GM10847 (cell line): Measurements from ENCODE around the gene FBXO24.

Source experiments
- POLR2A ChIP-seq: IDR thresholded peaks from 2 replicates; pipeline ENCODE4 v1.6.1; 2011; ENCODE audit not compliant: insufficient read length; ENCODE audit errors: extremely low read depth

The FBXO24 gene

DNA sequence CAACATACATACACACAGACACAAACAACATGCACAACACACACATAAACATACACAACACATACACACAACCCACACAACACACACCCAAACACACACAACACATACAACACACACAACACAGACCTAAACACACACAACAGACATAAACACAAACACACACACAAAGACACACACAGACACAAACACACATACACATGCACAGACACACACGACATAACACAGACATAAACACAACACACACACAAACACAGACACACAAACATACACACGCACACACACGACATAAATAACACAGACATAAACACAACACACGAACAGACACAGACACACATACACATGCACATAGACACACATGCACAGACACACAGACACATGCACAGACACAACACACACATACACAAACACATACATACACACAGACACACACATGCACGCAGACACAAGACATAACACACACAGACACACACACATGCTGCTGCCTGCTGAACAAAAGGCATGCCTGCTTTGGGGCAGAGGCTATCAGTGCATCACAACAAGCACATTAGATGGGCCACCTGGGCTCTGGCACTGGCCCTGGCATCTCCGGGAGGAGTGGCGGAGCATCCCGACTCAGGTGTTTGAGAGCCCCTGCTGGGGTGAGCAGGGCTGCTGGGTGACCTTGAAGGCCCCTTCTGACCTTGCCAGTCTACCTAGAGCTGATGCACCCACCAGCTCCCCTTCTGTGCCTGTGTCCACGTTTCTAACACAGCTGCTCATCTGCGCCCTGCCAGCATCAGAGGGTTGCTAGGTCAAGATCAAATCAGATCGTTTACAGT, 5.5 kb upstream of the FBXO24 start:
- TF ChIP-seq POLR2A, result no peak

DNA sequence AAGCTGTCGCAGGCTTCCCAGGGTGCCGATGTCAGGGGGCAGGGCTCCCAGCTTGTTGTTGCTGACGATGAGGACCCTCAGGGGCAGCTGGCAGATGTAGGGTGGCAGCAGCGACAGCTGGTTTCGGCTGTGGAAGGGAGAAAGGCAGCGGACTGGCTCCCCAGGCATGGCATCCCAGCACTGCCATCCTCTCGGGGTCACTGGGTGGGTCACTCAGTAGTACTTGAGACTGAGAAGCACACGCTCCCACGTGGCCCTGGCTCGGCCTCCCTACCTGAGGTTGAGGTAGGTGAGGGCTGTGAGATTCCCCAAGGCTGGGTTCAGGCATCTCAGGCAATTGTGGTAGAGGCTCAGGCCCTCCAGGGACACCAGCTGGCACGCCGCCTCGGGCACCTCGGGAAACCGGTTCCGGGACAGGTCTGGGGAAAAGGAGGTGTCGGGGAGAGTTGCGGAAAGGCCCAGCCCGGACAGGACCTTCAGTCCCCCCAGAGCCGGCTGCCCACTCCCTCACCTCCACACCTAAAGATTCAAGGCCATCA, 4.0 kb upstream of the FBXO24 start:
- no peak for TF ChIP-seq POLR2A

DNA sequence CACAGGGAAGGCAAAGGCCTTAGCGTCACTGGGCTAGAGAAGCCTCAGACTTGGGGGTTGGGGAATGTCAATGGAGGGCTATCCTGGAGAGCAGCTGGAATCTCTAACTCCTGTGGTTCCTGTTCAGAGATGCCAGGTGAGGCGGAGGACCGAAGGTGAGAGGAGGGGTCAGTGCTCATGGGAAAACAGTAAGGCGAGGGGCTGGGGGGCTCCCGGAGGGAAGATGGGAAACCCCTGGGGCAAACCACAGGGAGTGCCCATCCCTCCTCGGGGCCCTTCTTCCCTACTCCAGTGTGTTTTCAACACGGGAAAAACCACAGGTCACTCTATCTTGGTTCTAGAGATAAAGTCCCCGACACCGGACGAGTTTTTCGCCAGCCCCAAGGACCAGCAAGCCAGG, 3.5 kb upstream of the FBXO24 start:
- TF ChIP-seq POLR2A, result no peak

DNA sequence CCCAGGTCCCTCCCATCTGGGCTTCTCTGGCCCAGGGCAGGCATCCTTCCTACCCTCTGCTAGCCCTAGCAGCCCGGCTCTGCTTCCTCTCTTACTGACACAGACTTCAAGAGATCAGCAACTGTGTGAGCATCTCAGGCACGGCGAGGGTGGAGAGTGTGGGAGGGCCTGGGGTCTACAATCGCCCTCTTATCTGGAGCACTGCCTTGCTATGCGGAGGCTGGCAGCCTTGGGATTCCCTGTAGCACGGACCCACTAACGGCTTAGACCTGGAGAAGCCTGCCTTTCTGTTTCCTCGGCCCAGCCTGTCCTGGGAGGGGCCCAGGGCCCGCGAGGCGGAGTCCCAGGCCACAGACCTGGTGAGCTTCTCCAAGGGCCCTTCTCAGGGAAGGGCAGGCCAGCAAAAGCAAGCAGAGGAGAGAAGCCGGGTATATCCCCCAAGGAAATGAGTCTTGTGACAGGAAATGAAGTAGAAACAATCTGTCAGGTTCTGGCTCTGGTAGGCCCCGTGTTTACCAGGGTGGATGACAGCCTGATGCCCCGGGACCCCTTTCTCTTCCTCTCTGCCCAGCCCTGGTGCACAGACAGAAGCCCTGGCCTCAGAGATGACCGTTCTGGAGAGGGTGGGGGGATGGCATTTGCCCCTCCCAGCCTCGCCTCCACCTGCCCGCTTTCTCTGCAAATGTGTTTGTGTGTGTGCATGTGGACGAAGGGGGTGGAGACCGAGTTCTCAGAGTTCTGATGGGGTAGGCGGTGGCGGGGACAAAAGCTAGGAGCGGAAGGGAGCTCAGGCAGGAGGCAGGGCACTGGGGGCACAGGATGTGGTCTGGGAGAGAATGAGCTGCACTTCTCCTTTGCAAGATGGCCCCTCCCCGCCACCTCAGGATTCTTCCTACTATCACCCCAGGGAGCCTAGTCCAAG, 2.7 kb upstream of the FBXO24 start:
- TF ChIP-seq POLR2A, result no peak

DNA sequence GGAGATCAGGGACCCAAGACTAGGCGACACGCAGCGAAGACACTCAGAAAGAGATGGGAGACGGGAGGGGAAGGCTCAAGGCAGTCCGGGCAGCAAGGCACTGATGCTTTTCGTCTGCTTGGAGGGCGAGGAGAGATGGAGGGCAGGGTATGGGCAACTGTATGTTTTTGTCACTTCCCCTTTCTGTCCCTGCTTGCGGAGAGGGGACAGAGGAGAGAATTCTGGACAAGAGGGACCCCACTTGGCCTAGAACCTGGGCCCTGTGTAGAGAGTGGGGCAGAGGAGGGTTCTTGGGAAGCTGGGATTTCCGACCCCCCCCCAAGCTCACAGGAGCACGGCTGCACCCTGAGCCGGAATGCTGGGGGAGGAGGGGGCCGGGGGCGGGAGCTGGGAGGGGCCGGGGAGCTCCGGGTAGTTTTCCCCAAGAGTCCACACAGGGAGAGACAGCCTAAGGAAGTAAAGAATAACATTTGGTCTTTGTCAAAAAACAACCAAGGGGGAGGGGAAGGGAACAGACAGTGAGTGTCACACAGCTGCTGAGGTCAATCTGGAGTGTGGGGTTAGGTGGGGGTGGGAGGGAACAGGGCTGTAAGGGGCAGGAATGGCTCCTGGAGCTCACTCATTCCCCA, 2.0 kb upstream of the FBXO24 start:
- TF ChIP-seq POLR2A, result no peak

DNA sequence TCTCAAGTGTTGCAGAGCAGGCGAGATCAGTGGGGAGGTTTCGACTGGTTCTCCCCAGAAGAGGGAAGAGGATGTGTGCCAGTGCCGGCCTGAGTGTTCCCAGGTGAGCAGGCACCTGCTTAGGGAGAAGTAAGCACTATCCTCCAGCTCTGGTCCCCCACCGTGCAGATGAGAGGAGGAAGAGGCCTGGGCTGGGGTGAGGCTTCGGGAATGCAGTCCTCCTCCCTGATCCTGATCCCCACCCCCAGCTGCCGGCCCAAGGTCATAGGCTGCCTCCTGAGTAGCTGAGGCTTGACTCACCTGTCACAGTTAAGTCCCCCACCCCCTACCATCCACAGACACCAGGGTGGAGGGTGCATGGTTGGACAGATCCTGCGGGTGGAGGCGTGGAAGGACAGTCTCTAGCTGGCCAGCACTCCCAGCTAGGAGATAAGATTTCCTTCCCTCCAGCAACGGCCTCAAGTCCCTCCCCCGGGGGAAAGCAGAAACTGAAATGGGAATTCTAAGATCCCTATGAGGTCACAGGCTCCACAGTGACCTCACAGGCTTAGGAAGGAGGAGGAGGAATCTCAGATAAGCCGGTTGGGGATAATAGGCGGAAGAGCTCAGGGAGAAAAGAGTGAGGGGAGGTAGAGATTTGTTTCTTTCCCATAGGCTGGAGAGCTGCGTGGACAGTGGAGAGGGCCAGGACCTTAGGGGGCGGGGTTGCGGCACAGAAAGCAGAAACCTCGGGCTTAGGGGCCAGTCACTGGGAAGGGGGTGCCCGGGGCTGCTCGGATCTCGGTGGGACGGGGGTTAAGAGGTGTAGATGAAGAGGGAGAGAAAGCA, 1.2 kb upstream of the FBXO24 start:
- TF ChIP-seq POLR2A, result no peak

DNA sequence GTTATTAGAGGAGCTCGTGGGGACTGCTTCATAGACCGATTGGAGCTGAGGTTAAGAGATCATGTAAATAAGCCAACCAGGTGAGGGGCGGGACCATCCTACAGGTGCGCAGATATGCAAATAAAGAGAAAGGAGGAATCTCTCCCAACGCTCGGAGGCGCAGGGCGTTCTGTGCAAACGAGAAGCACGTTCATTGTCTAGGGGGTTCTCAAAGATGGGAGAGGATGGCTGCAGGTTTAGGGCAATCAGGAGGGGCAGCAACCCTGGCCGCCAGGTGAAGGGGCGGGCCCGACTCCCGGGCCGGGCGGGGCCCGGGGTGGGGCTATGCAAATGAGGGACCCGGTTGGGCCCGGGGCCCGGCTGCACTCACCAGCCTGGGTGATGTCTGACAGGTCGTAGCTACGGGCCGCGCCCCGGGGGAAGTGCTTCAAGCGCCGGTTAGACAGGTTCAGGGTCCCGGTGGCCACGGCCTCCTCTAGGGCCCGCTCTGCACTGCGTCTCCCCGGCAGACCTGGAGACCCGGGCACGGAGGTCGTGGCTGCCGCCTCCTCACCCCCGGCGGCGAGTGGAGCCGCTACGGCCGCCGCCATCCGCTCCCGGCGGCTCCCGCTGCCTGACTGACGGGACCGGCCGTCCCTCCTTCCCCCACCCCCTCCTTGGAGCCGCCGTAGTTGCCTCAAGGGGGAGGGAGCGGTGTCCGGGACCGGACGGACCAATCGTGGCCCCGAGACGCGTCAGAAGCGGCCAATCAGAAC, 440 bp upstream of the FBXO24 start, which contains the start of gene LRCH4:
TSS of gene LRCH4 (minus strand) at position 619 of the 755 bp plus-strand sequence. CDS start at position 590, 29 bp downstream.
- peak; percentile 96 for TF ChIP-seq POLR2A

DNA sequence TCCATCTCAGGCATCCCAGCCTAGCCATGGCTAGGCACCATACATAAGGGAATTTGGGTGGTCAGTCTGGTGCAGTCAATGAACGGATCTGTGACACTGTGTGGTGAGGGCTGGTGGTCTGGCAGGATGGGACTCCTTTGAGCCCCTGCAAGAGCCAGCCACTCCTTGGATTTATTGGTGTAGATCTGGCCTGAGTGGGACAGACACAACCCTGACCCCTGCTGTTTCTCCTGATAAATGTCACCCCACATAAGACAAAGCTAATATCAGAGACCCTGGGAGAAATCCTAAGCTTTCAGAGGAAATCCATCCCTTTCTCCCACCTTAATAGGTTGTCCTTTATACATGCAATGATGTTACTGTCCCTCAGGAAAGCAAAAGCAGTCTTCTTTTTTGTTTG, 2.3 kb downstream of the FBXO24 start:
- TF ChIP-seq POLR2A, result no peak

DNA sequence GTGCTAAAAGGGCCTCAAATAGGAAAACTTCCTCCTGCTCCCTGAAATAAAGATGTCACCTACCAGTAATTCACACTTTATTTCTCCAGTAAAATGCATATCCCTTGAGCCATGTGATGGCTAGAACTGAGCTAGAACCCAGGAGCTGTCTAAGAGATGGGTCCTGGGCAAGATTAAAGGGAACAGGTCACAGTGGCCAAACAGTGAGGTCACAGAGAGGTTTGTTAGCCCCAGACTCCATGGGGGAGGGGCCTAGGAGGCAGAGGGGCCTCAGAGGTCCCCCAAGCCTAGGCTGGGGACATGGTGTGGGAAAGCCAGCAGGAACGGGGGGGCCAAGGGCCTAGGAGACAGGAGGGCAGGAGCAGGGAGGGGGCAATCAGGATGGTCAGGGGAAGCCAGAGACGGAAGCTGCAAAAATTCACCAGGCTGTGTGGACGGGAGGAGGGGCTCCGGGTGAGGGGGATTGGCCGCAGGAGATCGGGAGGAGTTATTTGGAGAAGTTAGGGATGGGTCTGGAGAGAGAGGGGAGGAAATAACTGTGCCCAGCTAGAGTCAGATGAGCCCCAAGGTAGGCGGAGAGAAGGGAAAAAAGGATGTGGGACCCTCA, 3.3 kb downstream of the FBXO24 start:
- TF ChIP-seq POLR2A, result no peak

DNA sequence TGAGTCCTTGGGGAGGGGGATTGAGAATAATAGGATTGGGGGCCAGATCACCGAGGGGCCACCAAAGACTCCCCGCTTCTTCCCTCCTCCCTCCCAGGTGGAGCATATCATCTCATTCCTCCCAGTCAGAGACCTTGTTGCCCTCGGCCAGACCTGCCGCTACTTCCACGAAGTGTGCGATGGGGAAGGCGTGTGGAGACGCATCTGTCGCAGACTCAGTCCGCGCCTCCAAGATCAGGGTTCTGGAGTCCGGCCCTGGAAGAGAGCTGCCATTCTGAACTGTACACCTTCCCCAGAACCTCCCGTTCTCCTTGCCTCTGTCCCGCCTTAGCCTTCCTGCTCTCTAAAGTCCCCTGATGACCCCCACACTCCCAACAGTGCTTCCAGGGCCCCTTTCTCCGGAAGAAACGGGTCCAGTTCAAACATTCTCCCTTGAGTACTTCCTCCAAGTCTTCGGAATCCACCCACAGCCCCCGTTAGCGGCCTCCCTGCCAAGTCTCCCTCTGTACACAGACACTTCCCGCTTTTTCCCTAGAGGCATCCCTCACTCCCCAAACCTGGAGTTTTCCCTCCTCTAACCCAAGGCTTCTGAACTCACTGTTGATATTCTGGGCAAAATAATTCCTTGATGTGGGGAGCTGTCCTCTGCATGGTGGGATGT, 4.1 kb downstream of the FBXO24 start:
- no peak for TF ChIP-seq POLR2A

DNA sequence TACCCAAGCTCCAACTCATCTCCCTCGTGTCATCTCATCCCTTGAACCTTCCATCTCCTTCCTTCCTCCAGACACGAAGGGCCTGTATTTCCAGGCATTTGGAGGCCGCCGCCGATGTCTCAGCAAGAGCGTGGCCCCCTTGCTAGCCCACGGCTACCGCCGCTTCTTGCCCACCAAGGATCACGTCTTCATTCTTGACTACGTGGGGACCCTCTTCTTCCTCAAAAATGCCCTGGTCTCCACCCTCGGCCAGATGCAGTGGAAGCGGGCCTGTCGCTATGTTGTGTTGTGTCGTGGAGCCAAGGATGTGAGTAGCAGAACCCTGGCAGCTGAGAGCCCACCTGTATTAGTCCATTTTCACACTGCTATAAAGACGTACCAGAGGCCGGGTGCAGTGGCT, 5.5 kb downstream of the FBXO24 start:
- no peak for TF ChIP-seq POLR2A

DNA sequence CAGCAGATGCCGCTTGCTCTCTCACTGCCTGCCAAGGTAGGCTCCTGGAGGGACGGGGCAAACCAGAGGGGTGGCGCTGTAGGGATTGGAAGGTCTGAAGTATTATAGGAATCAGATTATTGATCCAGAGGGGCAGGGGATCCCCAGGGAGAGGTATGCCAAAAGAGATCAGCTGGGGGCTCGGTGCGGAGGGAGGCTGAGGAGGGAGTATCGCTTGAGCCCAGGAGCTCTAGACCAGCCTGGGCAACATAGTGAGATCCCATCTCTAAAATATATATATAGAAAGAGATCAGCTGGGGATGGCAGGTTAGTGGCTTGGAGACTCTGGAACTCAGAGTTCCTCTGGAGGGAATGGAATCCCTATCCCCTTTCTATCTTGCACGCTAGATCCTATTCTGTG, 9.1 kb downstream of the FBXO24 start:
- no peak for TF ChIP-seq POLR2A

DNA sequence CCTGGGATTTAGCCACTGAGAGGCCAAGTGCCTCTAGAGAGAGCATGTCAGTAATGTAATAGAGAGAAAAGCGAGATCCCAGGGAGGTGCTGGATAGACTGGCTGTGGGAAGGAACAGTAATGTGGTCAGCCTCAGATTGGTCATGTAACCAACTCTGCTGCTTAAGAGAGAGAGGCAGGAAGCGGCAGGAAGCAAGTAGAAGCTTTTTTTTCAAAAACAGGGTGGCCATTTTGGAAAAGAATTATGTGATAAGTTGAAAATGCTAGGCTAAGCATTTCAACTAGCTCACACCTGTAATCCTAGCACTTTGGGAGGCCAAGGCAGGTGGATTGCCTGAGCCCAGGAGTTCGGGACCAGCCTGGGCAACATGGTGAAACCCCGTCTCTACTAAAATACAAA, 12.3 kb downstream of the FBXO24 start:
- no peak for TF ChIP-seq POLR2A
